A673 (cell line): ENCODE results near the gene ODAD2.

ENCODE experiments used
- CTCF ChIP-seq: fragments of 300-800, 200-600 bp; sonication (generic); conservative IDR thresholded peaks from 2 replicates; pipeline ENCODE4 v1.5.1; 2017; ENCODE audit warnings: low read depth, mild to moderate bottlenecking, antibody characterized with exemption, low read length, moderate library complexity, mixed read lengths
- EZH2 ChIP-seq: fragments of 200-600 bp; sonication (generic); IDR thresholded peaks from 2 replicates; pipeline ENCODE4 v1.6.1; 2017; ENCODE audit warnings: borderline replicate concordance, low read depth, mild to moderate bottlenecking, mixed read lengths, antibody characterized with exemption, low read length; ENCODE audit not compliant: poor library complexity, severe bottlenecking

- TF ChIP-seq CTCF (no peak), EZH2 (no peak)
These were observed 182.6 kb downstream of the ODAD2 start for GRCh38 chr10:27816320-27816719.
